Activated CD4-positive, alpha-beta memory T cell treated with anti-CD3 and anti-CD28 coated beads, Interleukin-2, amount 10 ng/mL, durations not matched to agents 7 days and 5 days (primary cell): Measurements from ENCODE around the gene UBAC2. TPM values are rescaled to one million over a fixed set of nuclear protein-coding genes. Genes with fewer than 3 reads are reported as not detected.

Source experiments
- CTCF ChIA-PET: fragments of 350-600 bp; sonication (Branson Sonifier 250); formaldehyde crosslinking; loops from one replicate; lab custom pipeline; 2021; ENCODE audit warnings: antibody characterized with exemption, inconsistent platforms; lab: Charles Lee
- POLR2A ChIA-PET: fragments of 350-600 bp; sonication (Branson Sonifier 250); formaldehyde crosslinking; loops from one replicate; lab custom pipeline; 2021; ENCODE audit warnings: antibody characterized with exemption; lab: Charles Lee
- DNase-seq: peaks from one replicate; pipeline ENCODE4 v3.0.0-alpha.2; 2020
- H3K27ac Mint-ChIP-seq: one replicate; pipeline ENCODE4 v1.8.0; 2021; ENCODE audit warnings: mild to moderate bottlenecking, mixed read lengths
- H3K27me3 Mint-ChIP-seq: one replicate; pipeline ENCODE4 v1.8.0; 2021; ENCODE audit warnings: mixed read lengths
- H3K36me3 Mint-ChIP-seq: one replicate; pipeline ENCODE4 v1.8.0; 2021; ENCODE audit warnings: low read depth, mixed read lengths
- H3K4me1 Mint-ChIP-seq: one replicate; pipeline ENCODE4 v1.8.0; 2021; ENCODE audit warnings: mixed read lengths
- H3K4me3 Mint-ChIP-seq: one replicate; pipeline ENCODE4 v1.8.0; 2021; ENCODE audit warnings: mild to moderate bottlenecking, mixed read lengths
- H3K9me3 Mint-ChIP-seq: one replicate; pipeline ENCODE4 v1.8.0; 2021; ENCODE audit warnings: mixed read lengths
- total RNA-seq, 2 experiments: library from RNA; stranded (reverse); gene quantifications; one replicate each; pipeline ENCODE4 v1.2.3, GENCODE V29; 2021

UBAC2 gene
- total RNA-seq, 2 experiments from 2014 or later = 53.8 to 55.2 TPM

DNA sequence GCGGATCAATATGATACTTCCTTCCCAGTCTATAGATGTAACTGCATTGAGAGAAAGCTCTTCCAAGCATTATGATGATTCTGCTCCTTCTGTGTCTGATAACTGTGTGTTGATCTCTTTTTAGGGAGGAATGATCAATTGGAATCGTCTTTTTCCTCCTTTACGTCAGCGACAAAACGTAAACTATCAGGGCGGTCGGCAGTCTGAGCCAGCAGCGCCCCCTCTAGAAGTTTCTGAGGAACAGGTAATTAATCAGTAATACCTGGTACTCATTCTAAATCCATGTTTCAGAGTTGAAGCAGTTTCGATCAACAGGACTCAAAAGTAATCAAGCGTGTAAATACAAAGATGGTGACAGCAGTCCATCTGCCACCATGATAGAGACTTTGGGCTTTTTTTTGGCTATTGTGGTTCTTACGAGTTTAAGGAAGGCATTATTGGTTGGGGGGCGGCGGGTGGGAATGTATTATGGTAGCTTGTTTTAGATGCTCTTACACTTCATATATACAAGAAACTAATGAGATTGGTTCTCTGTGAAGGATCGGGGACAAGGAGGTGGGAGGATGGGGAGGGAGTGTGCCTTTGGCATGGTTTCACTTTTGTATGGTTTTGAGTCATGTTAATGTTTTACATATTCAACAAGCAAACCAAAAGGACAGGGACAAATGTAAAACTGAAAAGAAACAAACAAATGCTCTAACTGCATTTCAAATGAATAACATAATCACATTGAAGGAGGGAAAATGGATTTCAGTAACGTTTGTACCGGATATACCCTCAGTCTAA lies 167.2 kb downstream of the UBAC2 start:
- Mint-ChIP-seq H3K9me3 (no peaks in the 10 kb centered on the region), H3K27ac (peak overlapping the region; percentile 69), H3K4me3 (peak overlapping the region; percentile 19), H3K4me1 (peaks cover 81% of the 10 kb centered on the region), H3K36me3 (peaks cover 63% of the 10 kb centered on the region), H3K27me3 (no peaks in the 10 kb centered on the region)
- POLR2A ChIA-PET = interaction anchor here (0.8 to 4.1 kb wide), 14 partner anchors 8 to 98 kb away, joined by 3 to 55 read pairs (median 5); partner anchors contain the start of gene GPR183
- DNase-seq = no peak
- CTCF ChIA-PET = interaction anchor here (0.6 to 3.6 kb wide), 8 partner anchors 11 to 102 kb away, joined by 3 to 19 read pairs (median 5); no protein-coding TSS in a partner anchor

DNA sequence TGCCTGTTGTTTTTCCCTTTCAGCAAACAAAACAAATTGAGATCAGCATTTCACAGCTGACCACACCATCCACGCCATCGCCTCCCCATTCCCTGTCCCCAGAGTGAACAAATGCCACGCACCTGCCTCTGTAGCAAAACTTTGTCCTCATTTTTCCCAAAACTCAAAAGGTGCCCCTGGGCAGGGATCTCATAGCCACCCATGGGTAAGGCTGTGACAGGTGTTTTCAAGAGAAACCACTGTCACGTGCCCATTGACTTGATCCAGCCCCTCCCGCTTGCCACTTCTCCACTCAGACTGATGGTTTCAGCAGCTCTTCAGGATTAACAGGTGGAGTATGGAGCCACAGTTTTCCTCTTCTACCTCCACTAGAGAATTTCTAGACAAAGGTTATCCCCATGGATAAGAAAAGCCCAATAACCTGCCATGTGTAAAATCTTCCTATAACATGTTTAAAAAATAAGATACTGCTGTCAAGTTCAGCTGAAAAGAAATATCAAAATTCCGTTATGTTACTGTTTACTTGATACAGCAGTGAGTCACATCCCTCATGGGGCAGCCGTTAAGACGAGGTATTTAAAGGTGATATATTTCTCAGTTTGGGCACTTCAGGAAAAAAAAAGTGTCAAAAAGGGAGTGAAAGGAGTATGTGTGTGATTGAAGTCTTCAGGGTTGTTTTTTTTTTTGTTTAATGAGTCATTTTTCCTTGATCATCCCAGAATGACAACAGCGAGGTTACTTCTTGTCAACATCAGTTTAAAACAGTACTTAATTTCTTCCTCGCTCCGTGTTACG lies 170.0 kb downstream of the UBAC2 start:
- Mint-ChIP-seq H3K9me3 (no peaks in the 10 kb centered on the region), H3K27me3 (no peaks in the 10 kb centered on the region), H3K27ac (peak overlapping the region; percentile 7), H3K36me3 (peaks cover 66% of the 10 kb centered on the region), H3K4me3 (no peak overlapping the region), H3K4me1 (peaks cover 85% of the 10 kb centered on the region)
- ChIA-PET CTCF (interaction anchor here (0.9 to 7.2 kb wide), 4 partner anchors 14 to 105 kb away, joined by 3 to 35 read pairs (median 11); no protein-coding TSS in a partner anchor), POLR2A (interaction anchor here (3.6 to 4.2 kb wide), 2 partner anchors 11 to 14 kb away, joined by 19 to 23 read pairs; no protein-coding TSS in a partner anchor)
- no peak for DNase-seq

DNA sequence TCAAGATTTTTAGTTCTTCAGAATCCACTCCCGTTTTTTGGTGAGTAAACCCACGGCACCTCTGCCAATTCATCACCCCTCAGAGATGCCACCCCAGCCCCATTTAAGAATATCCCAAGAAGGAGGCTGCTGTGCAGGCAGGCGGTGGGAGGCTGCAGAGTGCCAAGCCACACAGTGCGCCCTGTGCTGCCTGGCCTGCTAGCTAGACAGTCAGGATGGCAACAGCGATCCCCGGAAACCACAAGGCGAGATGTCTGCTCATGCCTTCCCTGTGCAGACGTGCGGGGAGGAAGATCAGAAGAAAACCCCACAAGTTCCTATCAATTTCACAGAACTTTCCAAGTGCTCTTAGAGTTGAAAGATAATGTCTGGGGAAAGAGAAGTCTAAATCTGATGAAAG lies 171.3 kb downstream of the UBAC2 start:
- peaks cover 87% of the 10 kb centered on the region for H3K4me1 Mint-ChIP-seq
- no peaks in the 10 kb centered on the region for H3K9me3 Mint-ChIP-seq
- DNase-seq = peak; percentile 50
- ChIA-PET POLR2A (interaction anchor here (1.1 to 4.2 kb wide), 4 partner anchors 10 to 74 kb away, joined by 3 to 23 read pairs (median 12); no protein-coding TSS in a partner anchor), CTCF (interaction anchor here (0.9 to 7.2 kb wide), 6 partner anchors 10 to 153 kb away, joined by 3 to 35 read pairs (median 6); no protein-coding TSS in a partner anchor)
- peak overlapping the region; percentile 53 for H3K27ac Mint-ChIP-seq
- H3K27me3 Mint-ChIP-seq = no peaks in the 10 kb centered on the region
- peak overlapping the region; percentile 18 for H3K4me3 Mint-ChIP-seq
- H3K36me3 Mint-ChIP-seq = peaks cover 69% of the 10 kb centered on the region

DNA sequence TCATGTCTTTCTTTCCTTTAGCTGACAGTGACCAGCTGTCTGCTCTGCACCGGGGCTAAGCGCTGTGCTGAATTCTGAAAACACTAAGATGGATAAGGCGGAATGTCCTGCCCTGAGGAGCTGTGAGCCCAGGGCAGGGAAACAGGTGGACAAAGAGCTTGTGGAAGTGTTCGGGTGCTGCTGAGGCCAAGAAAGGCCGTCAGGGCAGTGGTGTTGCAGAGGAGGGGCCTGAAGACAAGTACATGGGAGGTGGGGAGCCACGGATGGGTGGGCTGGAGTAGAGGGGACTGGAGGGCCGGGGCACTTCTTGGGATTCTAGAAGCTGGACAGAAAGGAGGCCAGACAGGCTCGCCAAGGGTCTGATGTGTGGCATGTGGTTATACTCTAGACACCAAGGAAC lies 172.8 kb downstream of the UBAC2 start:
- no peak overlapping the region for H3K27ac Mint-ChIP-seq
- no peak for DNase-seq
- POLR2A ChIA-PET = interaction anchor here (0.7 to 4.2 kb wide), 5 partner anchors 8 to 66 kb away, joined by 3 to 23 read pairs (median 6); partner anchors contain the start of gene GPR183

DNA sequence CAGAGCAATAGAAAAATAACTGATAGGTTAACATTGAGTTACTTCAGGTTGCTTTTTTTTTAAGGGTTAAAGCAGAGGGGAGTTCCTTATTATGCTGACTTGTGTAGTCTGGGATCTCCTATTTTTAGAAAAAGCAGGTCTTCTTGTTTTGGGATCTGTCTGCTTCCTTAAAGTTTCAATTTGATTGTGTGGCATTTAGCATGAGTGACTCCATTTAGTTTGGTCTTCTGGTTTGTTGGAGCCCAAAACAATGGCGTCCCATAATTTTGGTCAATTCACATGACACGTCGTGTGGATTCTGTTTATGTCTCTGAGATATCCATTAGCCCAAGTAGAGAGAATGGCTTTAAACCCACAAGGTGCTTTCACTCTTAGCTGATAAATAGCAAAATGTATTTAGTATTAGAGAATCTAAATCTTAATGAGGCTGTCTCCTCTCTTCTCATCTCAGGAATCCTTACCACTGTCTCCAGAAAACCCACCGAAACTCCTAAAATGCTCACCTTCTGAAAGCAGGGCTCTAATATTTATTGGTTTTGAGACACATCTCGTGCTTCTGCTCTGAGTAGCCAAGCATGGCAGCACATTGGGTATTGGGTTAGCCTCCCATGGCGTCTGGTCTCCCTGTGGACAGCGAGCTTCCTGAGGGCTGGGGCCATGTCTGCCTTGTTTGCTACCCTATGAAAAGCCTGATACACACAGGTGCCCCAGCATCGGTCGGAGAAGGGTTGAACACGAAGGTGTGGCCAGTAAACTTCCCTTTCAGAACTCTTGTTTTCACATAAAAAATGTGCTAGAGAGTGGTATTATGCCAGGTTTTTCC lies 173.7 kb downstream of the UBAC2 start:
- Mint-ChIP-seq H3K4me1 (peaks cover 74% of the 10 kb centered on the region), H3K4me3 (no peak overlapping the region), H3K27ac (peak overlapping the region; percentile 21), H3K36me3 (peaks cover 72% of the 10 kb centered on the region), H3K9me3 (no peaks in the 10 kb centered on the region), H3K27me3 (no peaks in the 10 kb centered on the region)
- POLR2A ChIA-PET = interaction anchor here (1.1 to 4.2 kb wide), 3 partner anchors 7 to 70 kb away, joined by 5 to 23 read pairs (median 6); partner anchors contain the start of gene GPR183
- no peak for DNase-seq
- CTCF ChIA-PET = interaction anchor here (0.7 to 7.2 kb wide), 4 partner anchors 12 to 133 kb away, joined by 3 to 35 read pairs (median 5); no protein-coding TSS in a partner anchor

More for the DNA sequence above, 172.8 kb downstream of the UBAC2 start:
- Mint-ChIP-seq H3K4me3 (no peak overlapping the region), H3K36me3 (peaks cover 65% of the 10 kb centered on the region), H3K9me3 (no peaks in the 10 kb centered on the region), H3K27me3 (no peaks in the 10 kb centered on the region), H3K4me1 (peaks cover 80% of the 10 kb centered on the region)
- CTCF ChIA-PET = interaction anchor here (1.8 to 7.2 kb wide), 4 partner anchors 13 to 104 kb away, joined by 6 to 35 read pairs (median 13); no protein-coding TSS in a partner anchor

DNA sequence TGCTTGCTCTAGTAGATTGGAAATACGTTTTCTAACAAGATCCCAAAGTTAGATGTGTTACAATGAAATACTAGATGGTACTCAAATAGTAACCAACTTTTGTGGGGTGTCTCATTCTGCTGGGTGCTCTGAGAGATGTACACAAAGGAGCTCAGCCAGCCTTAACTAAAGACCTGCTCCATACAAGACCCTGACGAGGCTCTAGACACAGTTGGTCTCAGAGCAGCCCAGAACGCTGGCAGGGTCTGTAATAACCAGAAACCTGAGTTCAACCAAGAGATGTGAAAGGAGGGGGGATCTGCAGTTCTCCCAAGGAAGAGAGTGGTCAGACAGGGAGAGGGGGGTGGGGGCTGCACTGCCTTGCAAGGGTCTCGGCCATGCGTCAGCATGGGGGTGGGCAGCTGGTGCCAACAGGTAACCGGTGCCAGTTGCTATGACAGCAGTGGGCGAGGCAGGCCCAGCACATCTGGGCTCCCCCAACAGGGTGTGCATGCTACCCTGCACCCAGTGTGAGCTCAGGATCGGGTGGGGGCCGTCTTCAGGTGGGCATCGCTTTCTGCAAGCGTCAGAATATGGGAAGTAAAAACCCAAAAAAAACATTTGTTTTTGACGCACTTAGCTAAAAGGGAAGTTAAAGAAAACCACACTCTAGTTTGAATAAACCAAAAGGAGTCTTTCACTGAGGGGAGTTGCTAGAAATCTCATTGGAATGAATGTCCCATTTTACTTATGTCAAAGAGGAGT lies 174.5 kb downstream of the UBAC2 start:
- Mint-ChIP-seq H3K36me3 (peaks cover 73% of the 10 kb centered on the region), H3K4me3 (no peak overlapping the region), H3K27ac (peak overlapping the region; percentile 21), H3K9me3 (no peaks in the 10 kb centered on the region), H3K4me1 (peaks cover 77% of the 10 kb centered on the region), H3K27me3 (no peaks in the 10 kb centered on the region)
- ChIA-PET POLR2A (interaction anchor here (0.8 to 2.0 kb wide), 4 partner anchors 8 to 71 kb away, joined by 4 to 7 read pairs (median 6); partner anchors contain the start of gene GPR183), CTCF (interaction anchor here (0.7 to 7.2 kb wide), 9 partner anchors 12 to 310 kb away, joined by 3 to 35 read pairs (median 4); no protein-coding TSS in a partner anchor)
- DNase-seq = no peak

DNA sequence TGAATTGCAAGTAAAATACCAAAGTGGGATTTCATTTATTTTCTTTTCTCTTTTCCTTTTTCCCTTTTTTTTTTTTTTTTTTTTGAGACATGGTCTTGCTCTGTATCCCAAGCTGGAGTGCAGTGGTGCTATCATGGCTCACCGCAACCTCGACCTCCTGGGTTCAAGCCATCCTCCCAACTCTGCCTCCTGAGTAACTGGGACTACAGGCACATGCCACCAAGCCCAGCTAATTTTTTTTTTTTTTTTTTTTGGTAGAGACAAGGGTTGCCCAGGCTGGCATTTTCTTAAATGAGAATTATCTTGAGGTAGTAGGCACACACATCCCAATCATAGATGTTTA lies 175.1 kb downstream of the UBAC2 start:
- CTCF ChIA-PET = interaction anchor here (0.7 to 7.2 kb wide), 6 partner anchors 12 to 311 kb away, joined by 3 to 35 read pairs (median 4); no protein-coding TSS in a partner anchor
- Mint-ChIP-seq H3K27me3 (no peaks in the 10 kb centered on the region), H3K4me1 (peaks cover 77% of the 10 kb centered on the region), H3K9me3 (no peaks in the 10 kb centered on the region), H3K36me3 (peaks cover 68% of the 10 kb centered on the region), H3K27ac (no peak overlapping the region), H3K4me3 (no peak overlapping the region)
- DNase-seq = no peak
- POLR2A ChIA-PET = interaction anchor here (0.8 to 1.5 kb wide), 4 partner anchors 9 to 72 kb away, joined by 3 to 7 read pairs (median 4); no protein-coding TSS in a partner anchor

DNA sequence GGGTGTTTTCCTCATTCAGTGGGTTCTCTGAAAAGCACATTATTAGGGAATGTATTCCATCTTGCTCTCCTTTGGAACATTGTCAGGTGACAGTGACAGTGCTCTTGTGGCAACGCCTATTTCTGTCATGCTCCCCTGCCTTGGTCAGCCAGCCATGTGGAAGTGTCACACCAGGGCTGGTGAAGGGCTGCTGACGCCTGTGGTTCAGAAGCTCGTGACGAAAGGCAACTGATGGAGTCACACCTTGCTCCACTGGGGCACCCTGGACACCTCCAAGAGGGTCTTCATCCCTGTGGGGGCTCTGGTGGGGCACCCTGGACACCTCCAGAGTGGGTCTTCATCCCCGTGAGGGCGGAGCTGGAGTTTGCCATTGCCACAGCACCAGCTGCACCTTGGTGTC lies 175.5 kb downstream of the UBAC2 start:
- Mint-ChIP-seq H3K9me3 (no peaks in the 10 kb centered on the region), H3K36me3 (peaks cover 64% of the 10 kb centered on the region), H3K27me3 (no peaks in the 10 kb centered on the region), H3K27ac (no peak overlapping the region), H3K4me1 (peaks cover 77% of the 10 kb centered on the region), H3K4me3 (no peak overlapping the region)
- POLR2A ChIA-PET = interaction anchor here (0.9 to 1.5 kb wide), 4 partner anchors 9 to 69 kb away, joined by 3 to 7 read pairs (median 3); partner anchors contain the start of gene GPR183
- no peak for DNase-seq
- CTCF ChIA-PET = interaction anchor here (1.8 to 7.2 kb wide), 2 partner anchors 11 to 106 kb away, joined by 7 to 35 read pairs; no protein-coding TSS in a partner anchor

DNA sequence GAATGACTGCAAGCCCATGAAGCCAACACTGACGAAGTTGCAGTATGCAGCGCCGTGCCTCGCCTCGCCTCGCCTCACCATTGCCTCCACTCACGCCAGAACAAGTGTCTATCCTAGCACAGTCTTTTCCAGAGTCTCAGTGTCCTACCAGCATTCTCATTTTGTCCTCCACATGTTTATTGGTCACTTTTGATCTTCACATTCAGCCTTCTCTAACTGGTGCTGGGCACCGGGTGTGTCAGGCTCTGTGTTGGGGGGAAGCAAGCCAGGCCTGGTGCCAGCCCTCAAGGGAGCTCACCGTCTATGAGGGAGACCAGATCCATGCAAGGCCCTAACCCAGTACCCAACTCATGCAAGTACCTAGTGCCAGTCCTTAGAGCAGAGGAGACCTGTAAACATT lies 176.3 kb downstream of the UBAC2 start:
- no peaks in the 10 kb centered on the region for H3K27me3 Mint-ChIP-seq
- no peak overlapping the region for H3K27ac Mint-ChIP-seq
- POLR2A ChIA-PET = interaction anchor here (0.9 to 1.5 kb wide), 2 partner anchors 21 to 70 kb away, joined by 3 read pairs; partner anchors contain the start of gene GPR183
- DNase-seq = no peak
- CTCF ChIA-PET = interaction anchor here (1.8 to 7.2 kb wide), 3 partner anchors 11 to 107 kb away, joined by 5 to 35 read pairs (median 7); no protein-coding TSS in a partner anchor
- H3K4me3 Mint-ChIP-seq = no peak overlapping the region
- H3K4me1 Mint-ChIP-seq = peaks cover 80% of the 10 kb centered on the region
- no peaks in the 10 kb centered on the region for H3K9me3 Mint-ChIP-seq
- H3K36me3 Mint-ChIP-seq = peaks cover 63% of the 10 kb centered on the region

DNA sequence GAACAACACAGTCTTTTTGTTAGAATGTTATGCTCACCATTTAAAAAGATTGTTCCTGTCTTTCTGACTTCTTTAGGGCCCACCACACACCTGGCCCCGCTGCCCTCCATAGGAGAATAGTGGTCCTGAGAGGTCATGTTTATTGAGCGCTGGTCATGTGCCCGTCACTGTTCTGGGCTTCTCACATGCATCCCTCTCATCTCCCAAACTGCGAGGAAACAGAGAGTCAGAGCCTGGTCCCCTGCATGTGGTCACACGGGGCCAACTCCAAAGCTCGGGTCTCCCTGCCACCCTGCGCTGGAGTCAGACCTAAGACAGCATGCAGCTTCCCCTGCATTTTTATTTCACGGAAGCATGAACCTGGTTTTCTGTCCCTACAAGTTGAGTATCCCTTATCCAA lies 177.0 kb downstream of the UBAC2 start:
- no peak for DNase-seq
- no peak overlapping the region for H3K4me3 Mint-ChIP-seq
- ChIA-PET POLR2A (interaction anchor here (1.5 kb wide), 1 partner anchor 71 kb away, joined by 3 read pairs; the partner anchor contains the start of gene GPR183), CTCF (interaction anchor here (0.9 to 7.2 kb wide), 3 partner anchors 10 to 108 kb away, joined by 4 to 35 read pairs (median 5); no protein-coding TSS in a partner anchor)
- H3K9me3 Mint-ChIP-seq = no peaks in the 10 kb centered on the region
- H3K4me1 Mint-ChIP-seq = peaks cover 80% of the 10 kb centered on the region
- no peaks in the 10 kb centered on the region for H3K27me3 Mint-ChIP-seq
- H3K27ac Mint-ChIP-seq = no peak overlapping the region
- peaks cover 58% of the 10 kb centered on the region for H3K36me3 Mint-ChIP-seq
